K562 (cell line): ENCODE results near the gene MCL1. TPM values are rescaled to one million over a fixed set of nuclear protein-coding genes. Genes with fewer than 3 reads are reported as not detected.

ENCODE experiments used
- BACH1 ChIP-seq: fragments of 200-800 bp; sonication (Bioruptor generic); IDR thresholded peaks from 2 replicates; pipeline ENCODE4 v1.6.1; 2016; ENCODE audit warnings: missing genetic modification characterization, missing compliant biosample characterization
- CBX2 ChIP-seq: fragments of 200-600 bp; sonication (generic); IDR thresholded peaks from one replicate; pipeline ENCODE4 v1.6.1; 2012; ENCODE audit warnings: mild to moderate bottlenecking, low read length, inconsistent platforms; ENCODE audit not compliant: insufficient read depth, poor library complexity, severe bottlenecking
- CCAR2 ChIP-seq: fragments of 200-400 bp; formaldehyde crosslinking; IDR thresholded peaks from 2 replicates; pipeline ENCODE4 v1.6.1; 2017; ENCODE audit warnings: mild to moderate bottlenecking, low read depth, low read length
- COPS2 ChIP-seq: fragments of 450-650 bp; conservative IDR thresholded peaks from 2 replicates; pipeline ENCODE4 v1.6.1; 2016; ENCODE audit warnings: mild to moderate bottlenecking, moderate library complexity
- ERF ChIP-seq: fragments of 450-650 bp; formaldehyde crosslinking; IDR thresholded peaks from 2 replicates; pipeline ENCODE4 v1.4.0; 2020; ENCODE audit warnings: mild to moderate bottlenecking, mixed read lengths
- GATAD2A ChIP-seq: fragments of 450-650 bp; IDR thresholded peaks from 2 replicates; pipeline ENCODE4 v1.6.1; 2017
- GATAD2B ChIP-seq: fragments of 450-650 bp; IDR thresholded peaks from 2 replicates; pipeline ENCODE4 v1.6.1; 2017; ENCODE audit warnings: mild to moderate bottlenecking, borderline replicate concordance
- HDAC1 ChIP-seq, 2 experiments: fragments of 450-650 bp; IDR thresholded peaks; 2 replicates each; pipeline ENCODE4 v1.6.1; 2016 to 2017; ENCODE audit warnings: inconsistent platforms in 1 of 2, mild to moderate bottlenecking in 1 of 2, moderate library complexity in 1 of 2
- HDAC6 ChIP-seq: IDR thresholded peaks from 2 replicates; pipeline ENCODE4 v1.6.1; 2012; ENCODE audit warnings: low read depth, mild to moderate bottlenecking, control low read depth, inconsistent platforms, low read length, moderate library complexity
- MTA1 ChIP-seq: fragments of 450-650 bp; IDR thresholded peaks from 2 replicates; pipeline ENCODE4 v1.6.1; 2017; ENCODE audit warnings: borderline replicate concordance
- MTA2 ChIP-seq: fragments of 450-650 bp; IDR thresholded peaks from 2 replicates; pipeline ENCODE4 v1.6.1; 2016; ENCODE audit warnings: low read depth
- NONO ChIP-seq, 2 experiments: fragments of 200-400 bp in 1 of 2; fragments of 450-650 bp in 1 of 2; formaldehyde crosslinking in 1 of 2; IDR thresholded peaks; 2 replicates each; pipeline ENCODE4 v1.6.1; 2017; ENCODE audit warnings: low read depth in 2 of 2, mild to moderate bottlenecking in 2 of 2, moderate library complexity in 2 of 2, low read length in 1 of 2
- SMARCA4 ChIP-seq: fragments of 450-650 bp; IDR thresholded peaks from 2 replicates; pipeline ENCODE4 v1.6.1; 2016
- TEAD1 ChIP-seq, 2 experiments: fragments of 450-650 bp in 1 of 2; sonication (generic) in 1 of 2; formaldehyde crosslinking; IDR thresholded peaks; 2 replicates each; pipeline versions ENCODE4 v1.4.0 to v1.8.0; 2020 to 2022; ENCODE audit warnings: mild to moderate bottlenecking in 2 of 2, missing genetic modification reagents in 1 of 2
- ZBTB1 ChIP-seq: sonication (generic); formaldehyde crosslinking; IDR thresholded peaks from 2 replicates; pipeline ENCODE4 v1.8.1; 2023; ENCODE audit warnings: missing genetic modification reagents, low read depth, mild to moderate bottlenecking, borderline replicate concordance
- ZNF507 ChIP-seq: conservative IDR thresholded peaks from 2 replicates; pipeline ENCODE4 v1.6.1; 2017; ENCODE audit warnings: missing genetic modification characterization, missing compliant biosample characterization
- ZNF79 ChIP-seq: fragments of 250-450 bp; sonication (Bioruptor Pico); IDR thresholded peaks from 2 replicates; pipeline ENCODE4 v1.4.0; 2020; ENCODE audit warnings: low read depth, mild to moderate bottlenecking, moderate library complexity
- polyA plus RNA-seq, 8 experiments: library from polyadenylated mRNA; depleted of rRNA in 4 of 8; stranded (reverse) in 5 of 8; unstranded in 3 of 8; fragments of >200 nt; fragmentation: Nextera tagmentation in 2 of 8; fragmentation: Illumina TruSeq in 1 of 8; extraction: Ambion mirVana in 2 of 8; extraction: Trizol in 1 of 8; gene quantifications; 2 replicates each; pipeline versions ENCODE4 v1.2.1 to v1.2.3, GENCODE V29; 2011 to 2014; ENCODE audit warnings: inconsistent platforms in 1 of 8, missing spikeins in 1 of 8
- total RNA-seq, 7 experiments: library from RNA; depleted of rRNA in 6 of 7; stranded (reverse); fragments of >200 nt in 6 of 7; fragmentation: Illumina TruSeq in 2 of 7; extraction: Trizol in 2 of 7; gene quantifications; 2 replicates each; pipeline versions ENCODE4 v1.2.1 to v1.2.3, GENCODE V29; 2011 to 2021; ENCODE audit warnings: low replicate concordance in 1 of 7
- TF ChIP-seq, protein P1 (sequence below): fragments of 250-450 bp; sonication (Bioruptor Pico); IDR thresholded peaks from 2 replicates; pipeline ENCODE4 v1.8.0; 2022; ENCODE audit warnings: inconsistent platforms
- TF ChIP-seq, protein P2 (sequence below): fragments of 250-450 bp; sonication (Bioruptor Pico); IDR thresholded peaks from 2 replicates; pipeline ENCODE4 v1.4.0; 2020; ENCODE audit warnings: borderline replicate concordance
- TF ChIP-seq, protein P3 (sequence below): sonication (generic); formaldehyde crosslinking; IDR thresholded peaks from 2 replicates; pipeline ENCODE4 v1.8.0; 2023; ENCODE audit warnings: mild to moderate bottlenecking, missing genetic modification reagents
- TF ChIP-seq, protein P4 (sequence below): fragments of 450-650 bp; formaldehyde crosslinking; IDR thresholded peaks from 2 replicates; pipeline ENCODE4 v1.4.0; 2020; ENCODE audit warnings: mild to moderate bottlenecking, moderate library complexity
- TF ChIP-seq, protein P5 (sequence below), 2 experiments: fragments of 450-650 bp in 1 of 2; sonication (generic) in 1 of 2; formaldehyde crosslinking; conservative IDR thresholded peaks; 2 replicates each; pipeline versions ENCODE4 v1.4.0 to v1.8.1; 2020 to 2022; ENCODE audit warnings: mild to moderate bottlenecking in 1 of 2, missing genetic modification reagents in 1 of 2

Gene MCL1
- total and polyA plus RNA-seq, 9 of the 15 experiments (the other 6 are each of a cell fraction or from before 2014, with no cell fraction given) = 27.1 to 224 (median 138) TPM

DNA sequence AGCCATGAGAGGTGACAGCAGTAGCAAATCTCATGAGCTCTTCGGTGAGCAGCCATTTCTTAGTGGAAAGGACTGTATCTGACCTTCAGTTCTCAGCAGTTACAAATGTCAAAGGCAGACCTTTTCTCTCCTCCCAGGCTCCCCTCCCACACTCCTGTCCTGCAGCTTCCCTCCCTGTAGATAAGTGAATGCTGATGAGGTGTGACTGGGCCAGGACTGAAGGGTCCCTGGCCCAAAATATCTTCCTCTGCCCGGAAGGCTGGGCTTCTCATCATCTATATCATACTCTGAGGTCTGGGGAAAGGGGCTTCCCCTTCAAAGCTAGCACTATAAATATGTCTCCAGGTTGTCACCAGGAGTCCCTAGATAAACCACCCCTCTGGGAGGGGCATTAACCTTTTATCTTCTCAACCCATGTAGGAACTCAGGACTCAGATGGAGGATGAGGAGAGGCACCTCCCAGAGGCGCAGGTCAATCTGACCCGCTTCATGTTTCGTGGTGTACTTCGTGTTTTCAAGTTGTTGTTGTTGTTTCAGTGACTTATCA lies 33.9 kb downstream of the MCL1 start (continued):
- no peak for TF ChIP-seq CBX2
- no peak for TF ChIP-seq ZNF79 (CRISPR knock-in tag)
- TF ChIP-seq, protein P1, sequence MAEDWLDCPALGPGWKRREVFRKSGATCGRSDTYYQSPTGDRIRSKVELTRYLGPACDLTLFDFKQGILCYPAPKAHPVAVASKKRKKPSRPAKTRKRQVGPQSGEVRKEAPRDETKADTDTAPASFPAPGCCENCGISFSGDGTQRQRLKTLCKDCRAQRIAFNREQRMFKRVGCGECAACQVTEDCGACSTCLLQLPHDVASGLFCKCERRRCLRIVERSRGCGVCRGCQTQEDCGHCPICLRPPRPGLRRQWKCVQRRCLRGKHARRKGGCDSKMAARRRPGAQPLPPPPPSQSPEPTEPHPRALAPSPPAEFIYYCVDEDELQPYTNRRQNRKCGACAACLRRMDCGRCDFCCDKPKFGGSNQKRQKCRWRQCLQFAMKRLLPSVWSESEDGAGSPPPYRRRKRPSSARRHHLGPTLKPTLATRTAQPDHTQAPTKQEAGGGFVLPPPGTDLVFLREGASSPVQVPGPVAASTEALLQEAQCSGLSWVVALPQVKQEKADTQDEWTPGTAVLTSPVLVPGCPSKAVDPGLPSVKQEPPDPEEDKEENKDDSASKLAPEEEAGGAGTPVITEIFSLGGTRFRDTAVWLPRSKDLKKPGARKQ (CRISPR knock-in tag) = no peak
- TF ChIP-seq, protein P2, sequence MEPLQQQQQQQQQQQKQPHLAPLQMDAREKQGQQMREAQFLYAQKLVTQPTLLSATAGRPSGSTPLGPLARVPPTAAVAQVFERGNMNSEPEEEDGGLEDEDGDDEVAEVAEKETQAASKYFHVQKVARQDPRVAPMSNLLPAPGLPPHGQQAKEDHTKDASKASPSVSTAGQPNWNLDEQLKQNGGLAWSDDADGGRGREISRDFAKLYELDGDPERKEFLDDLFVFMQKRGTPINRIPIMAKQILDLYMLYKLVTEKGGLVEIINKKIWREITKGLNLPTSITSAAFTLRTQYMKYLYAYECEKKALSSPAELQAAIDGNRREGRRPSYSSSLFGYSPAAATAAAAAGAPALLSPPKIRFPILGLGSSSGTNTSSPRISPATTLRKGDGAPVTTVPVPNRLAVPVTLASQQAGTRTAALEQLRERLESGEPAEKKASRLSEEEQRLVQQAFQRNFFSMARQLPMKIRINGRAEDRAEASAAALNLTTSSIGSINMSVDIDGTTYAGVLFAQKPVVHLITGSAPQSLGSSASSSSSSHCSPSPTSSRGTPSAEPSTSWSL (CRISPR knock-in tag) = no peak
- TF ChIP-seq GATAD2B = peak; percentile 94
- peak; percentile 98 for TF ChIP-seq SMARCA4
- TF ChIP-seq ZNF507 = no peak
- TF ChIP-seq, protein P3, sequence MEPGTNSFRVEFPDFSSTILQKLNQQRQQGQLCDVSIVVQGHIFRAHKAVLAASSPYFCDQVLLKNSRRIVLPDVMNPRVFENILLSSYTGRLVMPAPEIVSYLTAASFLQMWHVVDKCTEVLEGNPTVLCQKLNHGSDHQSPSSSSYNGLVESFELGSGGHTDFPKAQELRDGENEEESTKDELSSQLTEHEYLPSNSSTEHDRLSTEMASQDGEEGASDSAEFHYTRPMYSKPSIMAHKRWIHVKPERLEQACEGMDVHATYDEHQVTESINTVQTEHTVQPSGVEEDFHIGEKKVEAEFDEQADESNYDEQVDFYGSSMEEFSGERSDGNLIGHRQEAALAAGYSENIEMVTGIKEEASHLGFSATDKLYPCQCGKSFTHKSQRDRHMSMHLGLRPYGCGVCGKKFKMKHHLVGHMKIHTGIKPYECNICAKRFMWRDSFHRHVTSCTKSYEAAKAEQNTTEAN (CRISPR knock-in tag) = no peak
- TF ChIP-seq NONO (IDR thresholded peaks at IDR 0.05; ENCODE audit: low read depth in 2 of 2, low read length in 1 of 2) = peak in 1 of 2 experiments; percentile 62; a peak in 1 of 4 replicates
- TF ChIP-seq, protein P4, sequence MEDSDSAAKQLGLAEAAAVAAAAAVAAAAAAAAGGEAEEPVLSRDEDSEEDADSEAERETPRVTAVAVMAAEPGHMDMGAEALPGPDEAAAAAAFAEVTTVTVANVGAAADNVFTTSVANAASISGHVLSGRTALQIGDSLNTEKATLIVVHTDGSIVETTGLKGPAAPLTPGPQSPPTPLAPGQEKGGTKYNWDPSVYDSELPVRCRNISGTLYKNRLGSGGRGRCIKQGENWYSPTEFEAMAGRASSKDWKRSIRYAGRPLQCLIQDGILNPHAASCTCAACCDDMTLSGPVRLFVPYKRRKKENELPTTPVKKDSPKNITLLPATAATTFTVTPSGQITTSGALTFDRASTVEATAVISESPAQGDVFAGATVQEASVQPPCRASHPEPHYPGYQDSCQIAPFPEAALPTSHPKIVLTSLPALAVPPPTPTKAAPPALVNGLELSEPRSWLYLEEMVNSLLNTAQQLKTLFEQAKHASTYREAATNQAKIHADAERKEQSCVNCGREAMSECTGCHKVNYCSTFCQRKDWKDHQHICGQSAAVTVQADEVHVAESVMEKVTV = no peak
- TF ChIP-seq, protein P5, sequence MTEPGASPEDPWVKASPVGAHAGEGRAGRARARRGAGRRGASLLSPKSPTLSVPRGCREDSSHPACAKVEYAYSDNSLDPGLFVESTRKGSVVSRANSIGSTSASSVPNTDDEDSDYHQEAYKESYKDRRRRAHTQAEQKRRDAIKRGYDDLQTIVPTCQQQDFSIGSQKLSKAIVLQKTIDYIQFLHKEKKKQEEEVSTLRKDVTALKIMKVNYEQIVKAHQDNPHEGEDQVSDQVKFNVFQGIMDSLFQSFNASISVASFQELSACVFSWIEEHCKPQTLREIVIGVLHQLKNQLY (CRISPR knock-in tag; conservative IDR thresholded peaks at IDR 0.05) = no peak
- peak; percentile 64 to 83; a peak in 2 of 4 replicates for TF ChIP-seq HDAC1 (IDR thresholded peaks at IDR 0.05)
- no peak for TF ChIP-seq CCAR2
- 0 out of 4 replicates have a peak, but pooled peaks of 1 of the 2 experiments have one; percentile 43 for TF ChIP-seq TEAD1 (CRISPR knock-in tag; IDR thresholded peaks at IDR 0.05)
- TF ChIP-seq MTA2 = peak; percentile 89
- no peak for TF ChIP-seq ERF (CRISPR knock-in tag)
- TF ChIP-seq COPS2 = no peak
- TF ChIP-seq MTA1 = peak; percentile 87
- no peak for TF ChIP-seq BACH1 (tag)
- TF ChIP-seq GATAD2A = peak; percentile 87; the same call in 1 of the 2 replicates
- no peak for TF ChIP-seq ZBTB1
- no peak for TF ChIP-seq HDAC6
